Effector memory CD8-positive, alpha-beta T cell (primary cell): Measurements from ENCODE around the gene DDAH1.

Source experiments
- ATAC-seq: fragments of 150-1000 bp; cut with Tn5 transposase; replicated peaks from 2 replicates; pipeline ENCODE4 v1.10.0; 2021; ENCODE audit warnings: mild to moderate bottlenecking, moderate library complexity
- DNase-seq, 3 experiments: peaks; one replicate each; pipeline ENCODE4 v3.0.0; 2021
- H3K27ac Mint-ChIP-seq, 2 donors: one replicate each; pipeline ENCODE4 v1.8.0; 2022; ENCODE audit warnings: mild to moderate bottlenecking in 2 of 2, mixed read lengths in 2 of 2, moderate library complexity in 2 of 2
- H3K27me3 Mint-ChIP-seq, 2 donors: one replicate each; pipeline ENCODE4 v1.8.0; 2022; ENCODE audit warnings: mixed read lengths in 2 of 2
- H3K36me3 Mint-ChIP-seq: one replicate; pipeline ENCODE4 v1.8.0; 2022; ENCODE audit warnings: mild to moderate bottlenecking, moderate library complexity, mixed read lengths; ENCODE audit not compliant: insufficient read depth
- H3K4me1 Mint-ChIP-seq, 2 donors: one replicate each; pipeline ENCODE4 v1.8.0; 2022; ENCODE audit warnings: low read depth in 2 of 2, mixed read lengths in 2 of 2
- H3K4me3 Mint-ChIP-seq, 2 donors: one replicate each; pipeline ENCODE4 v1.8.0; 2022; ENCODE audit warnings: mild to moderate bottlenecking in 2 of 2, mixed read lengths in 2 of 2, moderate library complexity in 2 of 2
- H3K9me3 Mint-ChIP-seq, 2 donors: one replicate each; pipeline ENCODE4 v1.8.0; 2022; ENCODE audit warnings: mixed read lengths in 2 of 2

DDAH1 gene

GRCh38 chr1:85463731-85464496 lies 1.0 kb downstream of the DDAH1 start:
- Mint-ChIP-seq H3K27me3 (peaks cover 76 to 77% of the 10 kb centered on the region in 2 donors), H3K36me3 (no peaks in the 10 kb centered on the region), H3K4me1 (peaks cover 4 to 5% of the 10 kb centered on the region in 2 donors), H3K4me3 (peak overlapping the region; percentile 1 to 44), H3K9me3 (no peaks in the 10 kb centered on the region), H3K27ac (no peak overlapping the region)
- ATAC-seq (no peak), DNase-seq (no peak)

DNA sequence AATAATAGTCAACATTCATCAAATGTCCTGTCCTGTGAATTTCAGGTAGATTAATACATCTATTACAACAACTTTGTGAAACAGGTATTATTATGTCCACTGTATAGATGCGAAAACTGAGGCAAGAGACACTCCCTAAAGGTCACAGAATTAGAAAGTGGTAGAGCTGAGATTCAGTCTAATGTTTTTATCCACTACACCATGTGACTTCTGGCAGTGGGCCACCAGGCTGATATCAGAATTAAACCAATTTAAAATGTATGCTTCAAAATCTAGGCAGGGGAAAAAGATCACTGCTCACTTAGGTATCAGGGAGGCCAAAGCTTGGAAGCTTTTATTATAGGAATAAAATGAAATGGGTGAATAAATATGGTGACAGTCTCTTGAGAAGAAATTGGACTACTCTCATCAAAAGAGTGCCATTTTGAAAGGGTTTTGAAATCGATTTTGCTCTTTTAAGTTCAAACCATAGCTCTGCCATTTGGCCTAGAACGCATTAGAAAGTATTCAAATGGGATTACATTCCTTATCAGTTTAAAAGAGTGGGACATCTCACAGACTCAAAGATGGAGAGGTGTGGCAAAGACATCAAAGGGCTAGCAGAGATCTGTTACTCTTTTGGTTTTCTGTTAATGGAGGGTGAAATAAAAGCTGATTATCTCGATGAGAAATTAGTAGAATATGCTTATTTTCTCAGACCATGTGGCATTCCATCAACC lies 1.9 kb downstream of the DDAH1 start:
- DNase-seq (no peak), ATAC-seq (no peak)
- H3K9me3 Mint-ChIP-seq = no peaks in the 10 kb centered on the region
- peaks cover 75 to 77% of the 10 kb centered on the region in 2 donors for H3K27me3 Mint-ChIP-seq
- H3K36me3 Mint-ChIP-seq = no peaks in the 10 kb centered on the region
- H3K4me3 Mint-ChIP-seq = peak overlapping the region in 1 of 2 donors; percentile 1
- H3K4me1 Mint-ChIP-seq = peaks cover 4 to 5% of the 10 kb centered on the region in 2 donors
- no peak overlapping the region for H3K27ac Mint-ChIP-seq

DNA sequence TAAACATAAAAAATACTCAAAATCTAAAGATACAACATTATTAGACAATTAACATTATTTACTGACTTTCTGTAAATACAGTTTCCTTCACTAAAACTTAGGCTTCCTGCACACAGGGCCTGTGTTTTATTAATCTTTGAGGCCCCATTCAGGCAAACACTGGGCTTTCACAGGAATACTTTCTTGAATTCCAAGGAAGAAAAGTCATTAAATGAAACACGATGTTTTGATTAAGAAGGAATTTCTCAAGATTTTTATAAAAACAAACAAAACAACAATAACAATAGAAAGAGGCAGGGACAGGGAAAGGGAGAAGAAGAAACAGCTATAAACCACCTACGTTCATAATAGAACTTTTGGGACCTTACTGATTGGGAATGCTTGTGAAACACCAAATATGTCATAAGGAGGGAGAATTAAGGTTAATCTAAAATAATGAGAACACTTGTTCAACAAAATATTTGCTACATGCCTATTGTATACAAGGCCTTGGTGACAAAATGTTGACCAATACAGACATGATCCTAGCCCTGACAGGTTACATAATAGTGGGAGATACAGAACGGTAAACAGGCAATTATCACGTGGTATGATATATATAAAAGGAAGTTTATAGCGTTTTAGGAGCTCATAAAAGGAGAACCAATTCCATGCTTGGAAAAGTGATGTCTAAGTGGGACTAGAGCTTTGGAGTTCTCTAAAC lies 3.6 kb downstream of the DDAH1 start:
- no peaks in the 10 kb centered on the region for H3K36me3 Mint-ChIP-seq
- DNase-seq = no peak
- no peak overlapping the region for H3K4me3 Mint-ChIP-seq
- H3K27me3 Mint-ChIP-seq = peaks cover 73 to 74% of the 10 kb centered on the region in 2 donors
- H3K27ac Mint-ChIP-seq = no peak overlapping the region
- ATAC-seq = no peak
- peaks cover 4 to 5% of the 10 kb centered on the region in 2 donors for H3K4me1 Mint-ChIP-seq
- H3K9me3 Mint-ChIP-seq = no peaks in the 10 kb centered on the region

DNA sequence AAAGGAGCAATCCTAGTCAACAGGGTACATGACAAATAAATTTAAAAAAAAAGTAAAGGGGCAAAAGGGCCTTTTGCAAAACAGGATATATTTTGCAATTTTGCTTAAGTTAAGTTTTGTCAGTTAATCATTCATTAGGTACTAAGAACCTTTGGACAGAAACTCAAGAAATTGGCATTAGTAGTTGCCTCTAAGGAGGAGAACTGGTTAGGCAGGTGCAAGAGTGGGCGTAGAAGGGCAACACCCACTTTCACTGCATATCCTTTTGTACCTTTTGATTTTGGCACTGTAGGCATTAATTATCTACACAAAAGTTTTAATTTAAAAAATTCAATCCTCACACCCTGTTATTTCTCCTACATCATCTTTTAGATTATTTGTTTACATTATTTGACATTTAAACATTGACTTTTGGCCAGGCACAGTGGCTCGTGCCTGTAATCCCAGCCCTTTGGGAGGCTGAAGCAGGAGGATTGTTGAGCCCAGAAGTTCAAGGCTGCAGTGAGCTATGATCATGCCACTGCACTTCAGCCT lies 4.3 kb downstream of the DDAH1 start:
- Mint-ChIP-seq H3K36me3 (no peaks in the 10 kb centered on the region), H3K4me1 (peaks cover 4 to 5% of the 10 kb centered on the region in 2 donors), H3K27ac (no peak overlapping the region), H3K27me3 (peaks cover 65 to 67% of the 10 kb centered on the region in 2 donors), H3K4me3 (no peak overlapping the region), H3K9me3 (no peaks in the 10 kb centered on the region)
- no peak for ATAC-seq
- no peak for DNase-seq

DNA sequence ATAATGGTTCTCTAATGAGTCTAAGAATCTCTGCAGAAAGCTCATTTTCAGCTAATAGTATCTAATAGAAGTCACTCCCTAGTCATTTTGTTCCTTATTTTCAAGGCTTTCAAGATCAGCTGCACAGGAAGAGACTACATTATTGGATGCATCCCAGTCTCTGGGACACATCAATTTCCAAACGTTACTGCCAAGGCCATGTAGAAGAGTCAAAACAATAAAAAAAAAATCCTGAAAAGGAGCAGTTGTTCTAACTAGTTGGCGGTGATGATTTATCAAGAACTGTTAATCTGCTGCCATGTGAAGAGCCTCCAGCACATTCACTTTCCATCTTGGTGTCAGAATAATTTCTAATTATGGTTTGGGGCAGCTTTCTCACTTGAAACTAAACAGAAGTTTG lies 5.7 kb downstream of the DDAH1 start:
- H3K9me3 Mint-ChIP-seq = no peaks in the 10 kb centered on the region
- H3K4me3 Mint-ChIP-seq = no peak overlapping the region
- H3K36me3 Mint-ChIP-seq = no peaks in the 10 kb centered on the region
- peaks cover 61 to 64% of the 10 kb centered on the region in 2 donors for H3K27me3 Mint-ChIP-seq
- H3K4me1 Mint-ChIP-seq = peaks cover 2 to 5% of the 10 kb centered on the region in 2 donors
- no peak overlapping the region for H3K27ac Mint-ChIP-seq
- no peak for DNase-seq
- ATAC-seq = no peak

GRCh38 chr1:85454214-85454613 lies 10.7 kb downstream of the DDAH1 start:
- no peaks in the 10 kb centered on the region for H3K36me3 Mint-ChIP-seq
- no peak for DNase-seq

GRCh38 chr1:85453640-85454194 lies 11.2 kb downstream of the DDAH1 start:
- Mint-ChIP-seq H3K4me3 (no peak overlapping the region), H3K27me3 (peaks cover 27 to 31% of the 10 kb centered on the region in 2 donors), H3K36me3 (no peaks in the 10 kb centered on the region), H3K9me3 (no peaks in the 10 kb centered on the region), H3K4me1 (no peaks in the 10 kb centered on the region), H3K27ac (no peak overlapping the region)
- ATAC-seq (no peak), DNase-seq (no peak)

More at GRCh38 chr1:85454214-85454613, 10.7 kb downstream of the DDAH1 start:
- no peak overlapping the region for H3K27ac Mint-ChIP-seq
- no peak for ATAC-seq
- no peak overlapping the region for H3K4me3 Mint-ChIP-seq
- H3K9me3 Mint-ChIP-seq = no peaks in the 10 kb centered on the region
- H3K4me1 Mint-ChIP-seq = no peaks in the 10 kb centered on the region
- H3K27me3 Mint-ChIP-seq = peaks cover 27 to 33% of the 10 kb centered on the region in 2 donors

DNA sequence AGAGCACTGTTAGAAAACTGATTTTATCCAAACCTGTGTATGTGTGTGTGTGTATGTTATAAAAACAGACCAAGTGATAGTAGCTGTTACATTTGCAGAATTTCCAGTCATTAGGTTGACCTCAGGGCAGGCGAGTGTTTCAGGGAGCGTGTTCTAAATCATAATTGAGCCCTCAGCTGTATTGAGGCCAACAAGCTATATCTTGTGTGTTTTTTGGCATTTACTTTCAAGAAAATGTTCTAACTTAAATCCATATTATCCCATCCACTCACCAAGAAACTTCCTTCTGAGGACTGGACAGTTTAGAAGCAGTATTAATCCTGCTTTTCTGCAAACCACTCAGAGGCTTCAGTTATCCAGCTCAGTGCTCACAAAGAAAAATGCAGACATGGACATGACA lies 12.0 kb downstream of the DDAH1 start:
- no peak overlapping the region for H3K4me3 Mint-ChIP-seq
- ATAC-seq (no peak), DNase-seq (no peak)
- no peaks in the 10 kb centered on the region for H3K9me3 Mint-ChIP-seq
- H3K27me3 Mint-ChIP-seq = peaks cover 20 to 23% of the 10 kb centered on the region in 2 donors
- H3K4me1 Mint-ChIP-seq = no peaks in the 10 kb centered on the region
- no peaks in the 10 kb centered on the region for H3K36me3 Mint-ChIP-seq
- H3K27ac Mint-ChIP-seq = no peak overlapping the region

DNA sequence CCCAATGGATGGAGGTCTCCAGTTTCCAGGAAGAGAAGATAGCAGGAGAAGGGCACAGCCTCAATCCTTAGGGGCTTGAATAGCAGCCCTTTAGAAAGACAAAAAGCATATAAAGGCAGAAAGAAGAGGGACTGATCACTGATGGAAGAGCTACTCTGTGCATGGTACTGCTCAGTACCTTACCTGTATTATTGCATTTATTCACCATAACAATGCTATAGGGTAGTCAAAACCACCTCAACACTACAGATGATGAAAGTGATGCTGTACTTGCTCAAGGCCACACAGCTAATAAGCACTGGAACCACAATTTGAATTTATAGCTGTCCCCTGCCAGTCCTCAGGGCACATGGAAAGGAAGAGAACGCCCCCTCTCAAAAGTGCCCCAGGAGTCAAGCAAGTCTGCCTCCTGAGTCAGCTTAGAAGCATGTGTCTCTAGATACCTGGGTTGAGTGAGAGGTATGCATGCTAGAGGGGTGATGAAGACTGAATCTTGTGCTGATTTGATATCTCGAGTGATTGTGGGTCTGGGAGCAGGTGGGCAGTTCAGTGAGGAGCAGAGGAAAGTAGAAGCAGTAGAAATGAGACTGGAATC lies 13.6 kb downstream of the DDAH1 start:
- DNase-seq (no peak), ATAC-seq (no peak)
- Mint-ChIP-seq H3K4me1 (no peaks in the 10 kb centered on the region), H3K27ac (no peak overlapping the region), H3K9me3 (no peaks in the 10 kb centered on the region), H3K4me3 (no peak overlapping the region), H3K36me3 (no peaks in the 10 kb centered on the region), H3K27me3 (peaks cover 18% of the 10 kb centered on the region in 2 donors)

DNA sequence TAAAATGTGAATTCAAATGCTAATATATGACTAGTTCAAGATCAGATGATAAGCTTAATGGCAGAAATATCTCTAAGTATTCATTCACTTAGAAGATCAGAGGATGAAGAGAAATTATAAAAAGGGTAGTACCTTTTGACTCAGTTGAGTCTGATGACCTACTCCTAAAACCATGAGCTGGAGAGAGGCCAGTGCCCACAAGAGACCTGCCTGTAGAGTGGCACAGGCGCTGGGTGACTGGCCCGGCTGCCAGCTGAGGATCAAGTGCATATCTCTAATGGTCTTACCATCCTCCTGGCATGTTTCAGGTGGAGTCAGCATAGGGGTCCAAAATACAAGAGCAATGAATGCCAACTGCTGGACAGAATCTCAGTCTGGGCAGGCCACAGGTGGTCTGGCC lies 14.1 kb downstream of the DDAH1 start:
- ATAC-seq = no peak
- no peak for DNase-seq
- Mint-ChIP-seq H3K27me3 (peaks cover 18% of the 10 kb centered on the region in 2 donors), H3K4me1 (no peaks in the 10 kb centered on the region), H3K9me3 (no peaks in the 10 kb centered on the region), H3K36me3 (no peaks in the 10 kb centered on the region), H3K27ac (no peak overlapping the region), H3K4me3 (no peak overlapping the region)

DNA sequence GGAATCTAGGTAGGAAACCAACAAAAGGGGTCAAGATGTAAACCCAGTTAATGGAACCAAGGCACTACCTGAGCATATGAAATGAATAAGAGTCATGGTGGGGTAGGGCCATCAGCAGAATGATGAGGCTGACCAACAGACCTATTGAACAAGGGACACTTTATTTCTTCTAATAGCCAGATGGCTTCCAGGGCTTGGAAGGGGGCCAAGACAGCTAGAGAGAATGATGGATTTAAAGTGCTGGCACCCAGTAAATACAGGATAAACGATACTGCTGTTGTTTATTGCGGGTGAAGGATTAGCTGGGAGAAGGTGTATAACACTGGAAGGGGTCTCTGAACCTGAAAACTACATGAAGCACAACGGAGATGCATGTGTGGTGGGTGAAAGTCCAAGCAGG lies 15.6 kb downstream of the DDAH1 start:
- ATAC-seq = no peak
- H3K9me3 Mint-ChIP-seq = no peaks in the 10 kb centered on the region
- H3K4me1 Mint-ChIP-seq = no peaks in the 10 kb centered on the region
- no peaks in the 10 kb centered on the region for H3K36me3 Mint-ChIP-seq
- no peak for DNase-seq
- no peak overlapping the region for H3K4me3 Mint-ChIP-seq
- peaks cover 18 to 21% of the 10 kb centered on the region in 2 donors for H3K27me3 Mint-ChIP-seq
- no peak overlapping the region for H3K27ac Mint-ChIP-seq

GRCh38 chr1:85448358-85448757 lies 16.6 kb downstream of the DDAH1 start:
- Mint-ChIP-seq H3K27me3 (peaks cover 18 to 23% of the 10 kb centered on the region in 2 donors), H3K36me3 (no peaks in the 10 kb centered on the region), H3K27ac (no peak overlapping the region), H3K4me1 (no peaks in the 10 kb centered on the region), H3K9me3 (no peaks in the 10 kb centered on the region), H3K4me3 (no peak overlapping the region)
- ATAC-seq = no peak
- DNase-seq = no peak
